Urinary bladder (tissue), 4 donors: ENCODE results near the gene FMNL1. TPM values are rescaled to one million over a fixed set of nuclear protein-coding genes. Genes with fewer than 3 reads are reported as not detected.

ENCODE experiments used
- DNase-seq: peaks from one replicate; pipeline ENCODE4 v3.0.0-alpha.2; 2015; ENCODE audit errors: extremely low spot score
- H3K27ac ChIP-seq: one replicate; pipeline ENCODE4 v1.5.1; 2013; ENCODE audit warnings: low read depth, mild to moderate bottlenecking, moderate library complexity
- H3K36me3 ChIP-seq: one replicate; pipeline ENCODE4 v1.6.1; 2013; ENCODE audit warnings: mild to moderate bottlenecking, moderate library complexity; ENCODE audit not compliant: insufficient read depth
- H3K4me1 ChIP-seq: one replicate; pipeline ENCODE4 v1.6.1; 2013; ENCODE audit warnings: mild to moderate bottlenecking, moderate library complexity; ENCODE audit not compliant: insufficient read depth
- H3K4me3 ChIP-seq: one replicate; pipeline ENCODE4 v1.5.1; 2013; ENCODE audit warnings: low read depth, low read length
- WGBS: extraction: QIAGEN DNeasy Blood & Tissue Kit; methylation state at CpG from one replicate; pipeline ENCODE4 v1.1.7; 2013; 5-methylcytosine and 5-hydroxymethylcytosine counted together
- polyA plus RNA-seq: library from polyadenylated mRNA; stranded (reverse); fragments of 200-250 nt; gene quantifications from one replicate; pipeline ENCODE4 v1.2.3, GENCODE V29; 2013
- total RNA-seq: library from RNA; depleted of rRNA; stranded (reverse); fragments of >200 nt; gene quantifications from one replicate; pipeline ENCODE4 v1.2.3, GENCODE V29; 2014
- donor health status: healthy with polysubstance abuse.
- donor health status: healthy.

FMNL1 gene
- total and polyA plus RNA-seq, 2 donors, result 3.1 to 10.8 TPM

DNA sequence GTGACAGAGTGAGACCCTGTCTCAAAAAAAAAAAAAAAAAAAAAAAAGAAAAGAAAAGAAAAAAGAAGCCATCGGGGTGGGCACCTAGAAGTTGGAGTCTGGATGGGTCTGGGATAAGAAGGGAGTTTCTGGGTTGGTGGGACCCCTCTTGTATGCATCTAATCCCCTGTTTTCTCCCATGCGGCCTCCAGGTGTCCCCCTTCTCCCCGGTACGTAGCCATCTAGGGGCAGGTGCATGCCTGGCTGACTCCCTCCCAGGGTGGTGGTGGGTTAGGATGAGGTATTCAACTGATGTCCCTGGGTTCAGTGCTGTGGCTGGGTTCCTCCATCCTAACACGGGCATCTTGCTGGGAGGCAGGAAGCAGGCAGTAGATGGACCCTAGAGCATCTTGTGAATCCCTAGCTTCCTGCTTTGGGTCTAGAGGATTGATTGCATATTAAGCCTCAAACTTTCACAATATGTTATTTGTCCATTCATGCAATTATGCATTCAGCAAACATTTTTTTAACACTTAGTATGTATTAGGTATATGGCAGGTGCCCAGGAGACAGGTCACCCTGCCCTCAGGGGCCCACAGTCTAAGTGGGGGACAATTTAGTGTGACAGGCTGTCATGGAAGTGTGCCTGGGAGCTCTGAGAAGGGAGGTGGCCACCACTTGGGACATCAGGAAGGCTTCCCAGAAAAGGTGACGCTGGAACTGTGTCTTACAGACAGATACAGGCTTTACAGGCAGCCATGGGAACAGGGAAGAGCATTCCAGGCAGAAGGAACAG, 13.1 kb downstream of the FMNL1 start:
- no peak overlapping the region for H3K27ac ChIP-seq
- no peaks in the 10 kb centered on the region for H3K36me3 ChIP-seq
- H3K4me3 ChIP-seq, result no peak overlapping the region
- no peak for DNase-seq
- 30% methylated on average over 6 of the region's 6 CpGs for WGBS
- no peaks in the 10 kb centered on the region for H3K4me1 ChIP-seq

DNA sequence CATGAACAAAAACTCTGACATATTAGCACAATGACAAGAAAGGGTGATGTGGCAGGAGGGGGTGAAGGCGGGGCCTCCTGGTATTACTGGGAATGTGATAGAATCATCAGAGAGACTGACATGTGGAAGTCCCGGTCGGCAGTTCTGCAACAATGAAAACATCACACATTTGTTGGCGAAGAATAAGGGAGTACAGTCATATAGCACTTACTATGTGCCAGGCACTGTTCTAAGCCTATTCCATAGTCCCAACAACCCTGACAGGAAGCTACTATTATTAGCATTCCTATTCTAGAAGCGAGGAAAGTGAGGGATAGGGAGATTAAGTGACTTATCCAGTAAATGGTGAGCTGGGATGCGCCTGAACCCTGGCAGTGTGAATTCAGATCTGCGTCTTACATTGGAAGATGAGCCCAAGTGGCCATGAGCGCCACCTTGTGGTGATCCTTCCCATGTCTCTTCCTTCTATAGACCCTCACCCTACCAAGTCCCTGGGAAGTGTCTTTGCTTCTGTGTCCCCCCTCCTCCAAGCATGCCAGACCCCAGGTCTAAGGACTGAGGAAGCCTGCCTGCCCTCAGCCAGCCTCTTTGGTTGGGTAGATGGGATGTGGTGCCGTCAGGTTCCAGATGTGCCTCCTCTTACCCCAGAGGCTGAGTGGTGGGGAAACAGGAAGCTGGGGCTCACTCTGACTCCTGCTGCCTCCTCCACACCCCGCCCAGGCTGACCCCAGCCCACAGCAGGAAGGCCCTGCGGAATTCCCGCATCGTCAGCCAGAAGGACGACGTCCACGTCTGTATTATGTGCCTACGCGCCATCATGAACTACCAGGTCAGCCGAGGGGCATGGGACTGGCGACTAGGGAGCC, 14.0 kb downstream of the FMNL1 start:
- H3K4me1 ChIP-seq, result no peaks in the 10 kb centered on the region
- H3K4me3 ChIP-seq, result no peak overlapping the region
- H3K27ac ChIP-seq, result no peak overlapping the region
- no peak for DNase-seq
- no peaks in the 10 kb centered on the region for H3K36me3 ChIP-seq
- whole genome bisulfite sequencing, result 44% methylated on average over 20 of the region's 20 CpGs

DNA sequence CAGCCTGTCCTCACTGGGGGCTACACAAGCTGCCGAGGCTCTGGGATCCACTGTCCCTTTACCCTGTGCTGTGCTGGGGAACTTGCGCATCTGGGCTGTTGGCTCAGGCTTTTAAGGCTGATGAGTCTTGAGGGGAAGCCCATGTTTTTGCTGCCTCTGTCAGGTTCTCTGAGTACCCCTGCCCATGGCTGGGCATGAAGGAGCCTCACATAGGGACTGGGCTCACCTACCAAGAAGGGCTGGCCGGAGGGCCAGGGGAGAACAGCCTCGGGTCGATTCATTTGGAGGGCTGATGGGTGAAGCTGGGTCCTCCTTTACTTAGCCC, 14.6 kb downstream of the FMNL1 start:
- 82% methylated on average over 5 of the region's 5 CpGs for WGBS
- H3K4me3 ChIP-seq, result no peak overlapping the region
- DNase-seq, result no peak
- H3K27ac ChIP-seq, result no peak overlapping the region
- H3K4me1 ChIP-seq, result no peaks in the 10 kb centered on the region
- no peaks in the 10 kb centered on the region for H3K36me3 ChIP-seq

DNA sequence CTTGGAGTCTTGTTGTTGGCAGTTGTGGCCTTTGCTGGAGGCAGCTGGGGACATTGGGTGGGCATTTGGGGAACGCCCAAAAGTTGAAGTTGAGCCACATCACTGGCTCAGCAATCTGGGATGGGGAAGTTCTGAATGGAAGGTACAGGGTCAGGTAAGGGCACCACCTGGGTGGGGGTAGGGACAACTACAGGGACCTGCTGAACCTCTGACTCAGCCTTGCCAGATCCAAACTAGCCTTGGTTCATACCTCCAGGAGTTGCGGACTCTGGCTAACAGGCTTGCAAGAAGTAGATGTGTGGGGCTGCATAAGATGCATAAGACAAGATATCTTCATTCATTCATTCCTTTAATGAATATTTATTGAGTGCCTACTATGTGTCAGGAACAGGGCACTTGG, 16.0 kb downstream of the FMNL1 start:
- DNase-seq, result no peak
- 96% methylated on average over 2 of the region's 2 CpGs for WGBS
- no peaks in the 10 kb centered on the region for H3K36me3 ChIP-seq
- no peak overlapping the region for H3K27ac ChIP-seq
- H3K4me3 ChIP-seq, result no peak overlapping the region
- H3K4me1 ChIP-seq, result no peaks in the 10 kb centered on the region

DNA sequence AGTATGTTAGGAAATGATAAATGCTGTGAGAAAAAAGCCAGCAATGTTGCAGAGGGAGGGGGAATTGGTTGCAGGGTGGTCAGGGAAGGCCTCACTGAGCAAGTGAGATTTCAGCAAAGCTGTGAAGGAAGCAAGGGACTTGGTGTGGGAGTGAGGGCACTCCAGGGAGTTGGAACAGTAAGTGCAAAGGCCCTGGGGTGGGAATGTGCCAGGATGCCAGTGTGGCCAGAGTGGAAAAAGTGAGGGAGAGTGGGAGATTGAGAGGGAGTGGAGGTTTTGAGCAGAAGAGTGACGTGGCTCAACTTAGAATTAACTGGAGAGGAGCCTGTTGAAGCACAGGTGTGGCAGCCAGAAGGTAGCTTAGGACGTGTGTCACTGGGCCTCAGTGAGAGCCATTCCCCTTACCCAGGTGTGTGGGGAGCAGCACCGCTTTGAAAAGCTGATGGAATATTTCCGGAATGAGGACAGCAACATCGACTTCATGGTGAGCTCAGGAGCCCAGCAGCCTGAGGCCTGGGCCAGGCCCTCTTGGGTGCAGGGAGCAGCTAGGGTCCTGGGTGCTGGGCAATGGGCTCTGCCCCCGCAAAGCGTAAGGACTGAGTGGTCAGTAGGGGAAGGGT, 16.6 kb downstream of the FMNL1 start:
- no peaks in the 10 kb centered on the region for H3K36me3 ChIP-seq
- WGBS, result 95% methylated on average over 7 of the region's 7 CpGs
- H3K27ac ChIP-seq, result no peak overlapping the region

DNA sequence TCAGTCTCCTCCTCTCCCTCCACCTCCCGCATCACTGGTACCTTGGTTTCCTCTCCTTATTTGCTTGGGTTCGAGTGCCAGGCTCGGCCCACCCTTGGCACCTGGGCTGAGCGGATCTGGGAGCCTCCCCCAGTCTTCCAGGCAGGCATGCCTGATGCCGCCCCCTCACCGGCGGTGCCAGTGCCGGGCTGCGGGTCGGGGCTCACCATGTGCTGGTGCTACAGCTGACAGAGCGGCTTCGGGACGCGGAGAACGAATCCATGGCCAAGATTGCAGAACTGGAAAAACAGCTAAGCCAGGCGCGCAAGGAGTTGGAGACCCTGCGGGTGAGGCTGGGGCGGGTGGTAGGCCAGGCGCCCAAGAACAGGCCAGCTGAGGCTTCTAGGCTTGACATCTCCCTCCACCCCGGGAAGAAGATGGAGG, 19.2 kb downstream of the FMNL1 start:
- Histone ChIP-seq H3K27ac (no peak overlapping the region), H3K36me3 (no peaks in the 10 kb centered on the region), H3K4me3 (no peak overlapping the region), H3K4me1 (no peaks in the 10 kb centered on the region)
- no peak for DNase-seq
- 42% methylated on average over 21 of the region's 21 CpGs for WGBS

More for the DNA sequence above, 16.6 kb downstream of the FMNL1 start:
- DNase-seq, result no peak
- H3K4me3 ChIP-seq, result no peak overlapping the region
- no peaks in the 10 kb centered on the region for H3K4me1 ChIP-seq

DNA sequence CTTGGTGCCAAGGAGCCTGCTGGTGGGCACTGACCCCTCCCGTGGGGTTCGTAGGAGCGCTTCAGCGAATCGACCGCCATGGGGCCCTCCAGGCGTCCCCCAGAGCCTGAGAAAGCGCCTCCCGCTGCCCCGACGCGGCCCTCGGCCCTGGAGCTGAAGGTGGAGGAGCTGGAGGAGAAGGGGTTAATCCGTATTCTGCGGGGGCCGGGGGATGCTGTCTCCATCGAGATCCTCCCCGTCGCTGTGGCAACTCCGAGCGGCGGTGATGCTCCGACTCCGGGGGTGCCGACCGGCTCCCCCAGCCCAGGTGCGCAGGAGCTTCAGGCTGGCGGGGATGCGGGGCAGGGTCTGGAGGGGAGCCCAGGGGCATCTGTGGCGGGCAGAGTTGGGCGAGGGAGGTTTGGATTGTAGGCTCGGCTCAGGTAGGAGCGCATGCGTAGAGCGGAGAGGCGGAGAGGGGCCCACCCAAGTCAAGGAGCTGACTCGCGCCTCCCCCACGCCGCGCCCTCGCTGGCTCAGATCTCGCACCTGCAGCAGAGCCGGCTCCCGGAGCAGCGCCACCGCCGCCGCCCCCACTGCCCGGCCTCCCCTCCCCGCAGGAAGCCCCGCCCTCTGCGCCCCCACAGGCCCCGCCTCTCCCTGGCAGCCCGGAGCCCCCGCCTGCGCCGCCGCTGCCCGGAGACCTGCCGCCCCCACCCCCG, 19.8 kb downstream of the FMNL1 start:
- H3K4me1 ChIP-seq, result no peaks in the 10 kb centered on the region
- 13% methylated on average over 62 of the region's 62 CpGs for WGBS
- peak overlapping the region; percentile 3 for H3K4me3 ChIP-seq
- H3K36me3 ChIP-seq, result no peaks in the 10 kb centered on the region
- DNase-seq, result no peak
- H3K27ac ChIP-seq, result no peak overlapping the region

DNA sequence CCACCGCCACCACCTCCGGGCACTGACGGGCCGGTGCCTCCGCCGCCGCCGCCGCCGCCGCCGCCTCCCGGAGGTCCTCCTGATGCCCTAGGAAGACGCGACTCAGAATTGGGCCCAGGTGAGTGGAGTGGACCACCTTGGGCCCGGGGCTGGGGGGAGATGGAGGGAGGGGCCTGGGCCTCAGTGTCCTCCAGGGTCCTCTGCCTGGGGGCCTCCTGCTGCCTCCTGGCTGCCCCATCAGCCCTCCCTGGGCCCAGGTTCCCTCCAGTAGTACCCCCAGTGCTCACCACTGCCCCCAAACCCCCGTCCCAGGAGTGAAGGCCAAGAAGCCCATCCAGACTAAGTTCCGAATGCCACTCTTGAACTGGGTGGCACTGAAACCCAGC, 20.3 kb downstream of the FMNL1 start:
- no peak for DNase-seq
- H3K27ac ChIP-seq, result no peak overlapping the region
- no peaks in the 10 kb centered on the region for H3K36me3 ChIP-seq
- H3K4me3 ChIP-seq, result no peak overlapping the region
- 28% methylated on average over 18 of the region's 18 CpGs for WGBS
- H3K4me1 ChIP-seq, result no peaks in the 10 kb centered on the region

DNA sequence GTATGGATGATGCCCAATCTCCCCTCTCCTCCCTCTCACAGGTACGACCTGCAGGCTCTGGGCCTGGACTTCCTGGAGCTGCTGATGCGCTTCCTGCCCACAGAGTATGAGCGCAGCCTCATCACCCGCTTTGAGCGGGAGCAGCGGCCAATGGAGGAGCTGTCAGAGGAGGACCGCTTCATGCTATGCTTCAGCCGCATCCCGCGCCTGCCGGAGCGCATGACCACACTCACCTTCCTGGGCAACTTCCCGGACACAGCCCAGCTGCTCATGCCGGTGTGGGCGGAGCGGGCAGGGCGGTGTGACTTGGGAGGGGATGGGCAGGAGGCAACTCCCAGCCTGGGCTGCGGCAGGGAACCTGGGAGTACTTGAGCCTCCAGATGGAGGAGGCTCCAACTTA, 22.1 kb downstream of the FMNL1 start:
- Histone ChIP-seq H3K36me3 (no peaks in the 10 kb centered on the region), H3K27ac (no peak overlapping the region)

DNA sequence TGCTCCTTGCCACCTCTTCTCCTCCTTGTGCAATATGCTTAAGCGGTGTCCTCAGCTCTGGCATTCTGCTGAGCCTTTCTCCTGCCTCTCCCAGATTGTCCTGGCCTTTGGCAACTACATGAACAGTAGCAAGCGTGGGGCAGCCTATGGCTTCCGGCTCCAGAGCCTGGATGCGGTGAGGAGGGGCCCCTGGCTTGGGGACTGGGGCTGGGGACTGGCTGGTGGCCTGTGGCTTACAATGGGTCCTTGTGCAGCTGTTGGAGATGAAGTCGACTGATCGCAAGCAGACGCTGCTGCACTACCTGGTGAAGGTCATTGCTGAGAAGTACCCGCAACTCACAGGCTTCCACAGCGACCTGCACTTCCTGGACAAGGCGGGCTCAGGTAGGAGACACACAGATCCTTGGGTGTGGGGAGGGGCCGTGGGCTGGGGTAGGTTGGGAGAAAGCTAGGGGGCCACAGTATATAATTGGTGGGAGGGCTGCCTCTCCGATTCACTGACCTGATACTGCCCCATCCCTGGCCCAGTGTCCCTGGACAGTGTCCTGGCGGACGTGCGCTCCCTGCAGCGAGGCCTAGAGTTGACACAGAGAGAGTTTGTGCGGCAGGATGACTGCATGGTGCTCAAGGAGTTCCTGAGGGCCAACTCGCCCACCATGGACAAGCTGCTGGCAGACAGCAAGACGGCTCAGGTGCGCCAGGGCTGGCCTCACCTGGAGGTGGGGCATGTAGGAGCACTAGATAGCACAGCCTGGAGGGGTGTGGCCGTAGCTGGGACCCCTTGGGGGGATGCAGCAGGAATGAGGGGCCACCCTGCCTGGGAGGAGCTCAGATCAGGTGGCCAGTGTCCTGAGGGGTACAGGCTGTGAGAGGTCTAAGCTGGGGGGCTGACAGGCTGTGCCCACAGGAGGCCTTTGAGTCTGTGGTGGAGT, 23.3 kb downstream of the FMNL1 start:
- no peaks in the 10 kb centered on the region for H3K36me3 ChIP-seq
- no peak overlapping the region for H3K4me3 ChIP-seq
- DNase-seq, result no peak
- no peak overlapping the region for H3K27ac ChIP-seq
- no peaks in the 10 kb centered on the region for H3K4me1 ChIP-seq
- WGBS, result 90% methylated on average over 21 of the region's 21 CpGs

More for the DNA sequence above, 22.1 kb downstream of the FMNL1 start:
- 88% methylated on average over 18 of the region's 18 CpGs for WGBS
- DNase-seq, result no peak
- Histone ChIP-seq H3K4me1 (no peaks in the 10 kb centered on the region), H3K4me3 (no peak overlapping the region)

DNA sequence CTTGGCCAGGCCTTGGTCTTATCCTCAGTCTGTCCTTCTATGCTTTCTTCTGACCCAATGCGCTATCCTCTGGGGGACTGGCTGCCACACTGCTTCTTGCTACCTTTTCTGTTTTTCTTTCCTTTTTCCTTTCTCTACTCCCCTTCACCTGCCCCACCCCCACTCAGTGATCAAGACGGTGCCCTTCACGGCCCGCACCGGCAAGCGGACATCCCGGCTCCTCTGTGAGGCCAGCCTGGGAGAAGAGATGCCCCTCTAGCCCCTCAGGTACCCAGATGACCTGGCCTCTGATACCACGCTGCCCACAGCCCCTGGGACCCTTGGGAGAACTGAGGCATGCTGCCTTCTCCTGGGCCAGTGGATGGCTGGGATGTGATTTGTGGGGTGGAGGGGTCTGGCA, 24.7 kb downstream of the FMNL1 start:
- no peak overlapping the region for H3K4me3 ChIP-seq
- WGBS, result 64% methylated on average over 8 of the region's 8 CpGs

DNA sequence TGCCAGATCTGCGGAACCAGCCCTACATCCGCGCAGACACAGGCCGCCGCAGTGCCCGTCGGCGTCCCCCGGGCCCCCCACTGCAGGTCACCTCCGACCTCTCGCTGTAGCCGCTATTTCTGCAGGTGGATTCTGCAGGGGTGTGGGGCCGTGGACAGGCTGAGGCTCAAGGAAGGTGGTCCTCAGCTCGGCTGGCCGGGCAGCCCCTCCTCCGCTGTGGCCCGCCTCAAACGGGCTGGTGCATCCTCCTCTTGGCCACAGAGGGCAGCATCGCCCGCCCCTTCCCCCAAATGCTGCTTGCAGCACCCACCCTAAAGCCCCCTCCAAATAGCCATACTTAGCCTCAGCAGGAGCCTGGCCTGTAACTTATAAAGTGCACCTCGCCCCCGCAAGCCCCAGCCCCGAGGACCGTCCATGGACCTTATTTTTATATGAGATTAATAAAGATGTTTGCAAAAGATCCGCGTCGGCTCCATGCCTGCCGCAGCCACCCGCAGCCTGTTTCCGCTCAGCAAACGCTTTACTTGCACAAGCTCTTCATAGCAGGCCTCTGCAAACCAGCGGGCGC, 25.3 kb downstream of the FMNL1 start:
- Histone ChIP-seq H3K36me3 (no peaks in the 10 kb centered on the region), H3K4me3 (peak overlapping the region; percentile 48), H3K27ac (peak overlapping the region; percentile 33), H3K4me1 (no peaks in the 10 kb centered on the region)
- WGBS, result 9% methylated on average over 33 of the region's 33 CpGs
- DNase-seq, result no peak

More for the DNA sequence above, 24.7 kb downstream of the FMNL1 start:
- H3K36me3 ChIP-seq, result no peaks in the 10 kb centered on the region
- no peaks in the 10 kb centered on the region for H3K4me1 ChIP-seq
- DNase-seq, result no peak
- no peak overlapping the region for H3K27ac ChIP-seq
